A673 (cell line): ENCODE results near the gene CCDC169.

Experiments
- EZH2 ChIP-seq: fragments of 200-600 bp; sonication (generic); IDR thresholded peaks from 2 replicates; pipeline ENCODE4 v1.6.1; 2017; ENCODE audit warnings: borderline replicate concordance, low read depth, mild to moderate bottlenecking, mixed read lengths, antibody characterized with exemption, low read length; ENCODE audit not compliant: poor library complexity, severe bottlenecking
- TF ChIP-seq, protein P1 (sequence below): fragments of 300-800, 200-600 bp; sonication (generic); conservative IDR thresholded peaks from 2 replicates; pipeline ENCODE4 v1.5.1; 2017; ENCODE audit warnings: low read depth, mild to moderate bottlenecking, antibody characterized with exemption, low read length, moderate library complexity, mixed read lengths

DNA sequence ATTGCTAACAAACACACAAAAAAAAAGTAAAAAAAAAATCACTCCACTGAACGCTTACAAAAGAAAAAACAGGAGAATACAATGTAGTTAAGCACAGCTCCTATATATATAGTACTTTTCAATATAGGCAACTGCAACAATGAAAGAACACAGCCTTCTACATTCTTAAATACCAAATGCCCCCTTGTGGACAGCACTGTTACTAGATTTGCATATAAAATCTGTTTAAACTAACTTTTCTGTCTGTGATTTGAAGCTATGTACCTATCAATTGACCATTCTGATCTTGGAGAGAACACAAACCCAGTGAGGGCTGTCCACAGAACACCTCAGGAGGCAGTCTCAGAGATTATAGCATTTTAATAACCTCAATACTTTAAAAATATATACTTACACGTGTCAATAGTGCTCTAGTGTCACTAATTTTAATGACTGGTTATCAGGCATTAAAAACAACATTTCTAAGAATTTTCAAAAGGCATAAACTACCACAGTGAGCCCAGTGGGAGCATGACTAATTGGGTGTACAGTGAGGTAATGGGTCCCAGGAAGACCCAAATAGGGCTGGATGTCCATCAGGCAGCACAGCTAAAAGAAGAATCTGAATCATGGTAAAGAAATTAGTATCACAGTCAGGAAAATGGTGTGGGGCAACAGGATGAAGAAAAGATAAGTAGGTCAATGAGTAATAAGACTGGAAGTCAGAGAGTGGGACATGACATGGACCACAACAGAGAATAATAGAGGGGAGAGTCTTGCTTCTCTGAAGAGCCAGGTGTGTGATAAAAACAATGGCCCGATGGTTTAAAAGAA is 22.2 kb downstream of the CCDC169 start:
- TF ChIP-seq, protein P1, sequence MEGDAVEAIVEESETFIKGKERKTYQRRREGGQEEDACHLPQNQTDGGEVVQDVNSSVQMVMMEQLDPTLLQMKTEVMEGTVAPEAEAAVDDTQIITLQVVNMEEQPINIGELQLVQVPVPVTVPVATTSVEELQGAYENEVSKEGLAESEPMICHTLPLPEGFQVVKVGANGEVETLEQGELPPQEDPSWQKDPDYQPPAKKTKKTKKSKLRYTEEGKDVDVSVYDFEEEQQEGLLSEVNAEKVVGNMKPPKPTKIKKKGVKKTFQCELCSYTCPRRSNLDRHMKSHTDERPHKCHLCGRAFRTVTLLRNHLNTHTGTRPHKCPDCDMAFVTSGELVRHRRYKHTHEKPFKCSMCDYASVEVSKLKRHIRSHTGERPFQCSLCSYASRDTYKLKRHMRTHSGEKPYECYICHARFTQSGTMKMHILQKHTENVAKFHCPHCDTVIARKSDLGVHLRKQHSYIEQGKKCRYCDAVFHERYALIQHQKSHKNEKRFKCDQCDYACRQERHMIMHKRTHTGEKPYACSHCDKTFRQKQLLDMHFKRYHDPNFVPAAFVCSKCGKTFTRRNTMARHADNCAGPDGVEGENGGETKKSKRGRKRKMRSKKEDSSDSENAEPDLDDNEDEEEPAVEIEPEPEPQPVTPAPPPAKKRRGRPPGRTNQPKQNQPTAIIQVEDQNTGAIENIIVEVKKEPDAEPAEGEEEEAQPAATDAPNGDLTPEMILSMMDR = peak; percentile 76
- TF ChIP-seq EZH2 = no peak
